Lung (tissue), 12 donors: ENCODE data around the gene SCGB3A2. TPM values are rescaled to one million over a fixed set of nuclear protein-coding genes. Genes with fewer than 3 reads are reported as not detected.

Experiments used
- ATAC-seq: fragments of 200-7000 bp; cut with Tn5 transposase; one replicate; pipeline ENCODE4 v1.9.1; 2020; ENCODE audit warnings: moderate number of reproducible peaks; ENCODE audit not compliant: insufficient read depth, low FRiP score
- DNase-seq, 3 donors: peaks; one replicate each; pipeline ENCODE4 v3.0.0-alpha.2; 2013 to 2017
- H3K27ac ChIP-seq, 2 donors: one replicate each; pipeline ENCODE4 v1.5.1; 2013; ENCODE audit warnings: mild to moderate bottlenecking in 2 of 2, moderate library complexity in 2 of 2, control low read depth in 1 of 2, inconsistent platforms in 1 of 2, low read depth in 1 of 2, low read length in 1 of 2
- H3K27me3 ChIP-seq, 3 donors: one replicate each; pipeline ENCODE4 v1.5.1; 2013; ENCODE audit warnings: low read length in 2 of 3; ENCODE audit not compliant: control insufficient read depth in 3 of 3, insufficient read depth in 3 of 3
- H3K36me3 ChIP-seq, 4 donors: one replicate each; pipeline ENCODE4 v1.5.1; 2013; ENCODE audit warnings: low read length in 4 of 4, mild to moderate bottlenecking in 1 of 4, moderate library complexity in 1 of 4; ENCODE audit not compliant: control insufficient read depth in 4 of 4, insufficient read depth in 4 of 4
- H3K4me1 ChIP-seq, 5 donors: one replicate each; pipeline ENCODE4 v1.5.1; 2013; ENCODE audit warnings: low read length in 5 of 5, mild to moderate bottlenecking in 2 of 5, moderate library complexity in 1 of 5; ENCODE audit not compliant: control insufficient read depth in 5 of 5, insufficient read depth in 5 of 5
- H3K4me3 ChIP-seq: one replicate; pipeline ENCODE4 v1.5.1; 2013; ENCODE audit warnings: mild to moderate bottlenecking, control low read depth, moderate library complexity
- H3K9ac ChIP-seq, 2 donors: one replicate each; pipeline ENCODE4 v1.5.1; 2013; ENCODE audit warnings: low read length in 2 of 2, control low read depth in 1 of 2; ENCODE audit not compliant: insufficient read depth in 1 of 2
- H3K9me3 ChIP-seq, 4 donors: one replicate each; pipeline ENCODE4 v1.5.1; 2013; ENCODE audit warnings: low read length in 3 of 4, mild to moderate bottlenecking in 1 of 4, moderate library complexity in 1 of 4; ENCODE audit not compliant: control insufficient read depth in 4 of 4, insufficient read depth in 3 of 4
- CTCF ChIP-seq: IDR thresholded peaks from 2 replicates; pipeline ENCODE4 v1.5.1; 2012; ENCODE audit warnings: mild to moderate bottlenecking; ENCODE audit errors: control extremely low read depth, extremely low read depth
- WGBS, 2 donors: extraction: QIAGEN DNeasy Blood & Tissue Kit; methylation state at CpG; one replicate each; pipeline ENCODE4 v1.1.7; 2013; 5-methylcytosine and 5-hydroxymethylcytosine counted together
- polyA plus RNA-seq, 2 donors: library from polyadenylated mRNA; stranded (reverse); fragments of 200-250 nt; gene quantifications; one replicate each; pipeline ENCODE4 v1.2.1, GENCODE V29; 2013
- total RNA-seq, 2 donors: library from RNA; depleted of rRNA in 1 of 2; stranded (reverse); fragments of >200 nt in 1 of 2; gene quantifications; one replicate each; pipeline ENCODE4 v1.2.1, GENCODE V29; 2014 to 2021
- donor health status: control.
- donor health status: control.
- donor health status: Bipolar disorder and iron deficiency.
- donor health status: healthy.
- donor health status: DM: yes; HTN: yes; CAD: no.

Gene SCGB3A2
- total and polyA plus RNA-seq, 4 donors = 305 to 4,264 (median 1,823) TPM

- Histone ChIP-seq H3K27me3 (no peaks in the 10 kb centered on the region), H3K4me1 (peaks cover 0 to 18% (median 14%) of the 10 kb centered on the region in 5 donors), H3K4me3 (no peak overlapping the region), H3K9ac (no peak overlapping the region), H3K27ac (no peak overlapping the region), H3K36me3 (no peaks in the 10 kb centered on the region), H3K9me3 (no peaks in the 10 kb centered on the region)
- 79 to 80% methylated on average over 1 of the region's 1 CpG for WGBS, 2 donors
- TF ChIP-seq CTCF = no peak
- peak in 2 of 3 donors; percentile 38 to 50 for DNase-seq
- ATAC-seq = no peak
Measured at GRCh38 chr5:147832541-147832940, 46.0 kb upstream of the SCGB3A2 start.

- no peak overlapping the region for H3K27ac ChIP-seq
- TF ChIP-seq CTCF = no peak
- H3K4me1 ChIP-seq = peaks cover 0 to 7% (median 4%) of the 10 kb centered on the region in 5 donors
- no peak overlapping the region for H3K4me3 ChIP-seq
- no peak overlapping the region for H3K9ac ChIP-seq
- peak; percentile 68 for ATAC-seq
- 32 to 56% methylated on average over 2 of the region's 2 CpGs for WGBS, 2 donors
- no peaks in the 10 kb centered on the region for H3K36me3 ChIP-seq
- DNase-seq = no peak
- no peaks in the 10 kb centered on the region for H3K27me3 ChIP-seq
- no peaks in the 10 kb centered on the region for H3K9me3 ChIP-seq
Measured at GRCh38 chr5:147835386-147835798, 43.1 kb upstream of the SCGB3A2 start.

GRCh38 chr5:147836439-147836838 lies 42.1 kb upstream of the SCGB3A2 start:
- TF ChIP-seq CTCF = no peak
- DNase-seq (no peak), ATAC-seq (no peak)
- Histone ChIP-seq H3K9me3 (no peaks in the 10 kb centered on the region), H3K27me3 (no peaks in the 10 kb centered on the region), H3K4me3 (no peak overlapping the region), H3K36me3 (no peaks in the 10 kb centered on the region), H3K27ac (no peak overlapping the region), H3K9ac (no peak overlapping the region), H3K4me1 (peaks cover 0 to 7% (median 4%) of the 10 kb centered on the region in 5 donors)
- WGBS, 2 donors = 74 to 86% methylated on average over 3 of the region's 3 CpGs

- Histone ChIP-seq H3K4me3 (no peak overlapping the region), H3K36me3 (no peaks in the 10 kb centered on the region), H3K9ac (no peak overlapping the region), H3K27ac (no peak overlapping the region), H3K9me3 (no peaks in the 10 kb centered on the region), H3K4me1 (peaks cover 0 to 5% (median 0%) of the 10 kb centered on the region in 5 donors), H3K27me3 (no peaks in the 10 kb centered on the region)
- DNase-seq (no peak), ATAC-seq (no peak)
- WGBS, 2 donors = 58 to 68% methylated on average over 2 of the region's 2 CpGs
- TF ChIP-seq CTCF = no peak
Measured at GRCh38 chr5:147842869-147843268, 35.6 kb upstream of the SCGB3A2 start.
